Mucosa of gallbladder (tissue), 1 donor: ENCODE results near the gene LIX1. TPM values are rescaled to one million over a fixed set of nuclear protein-coding genes. Genes with fewer than 3 reads are reported as not detected.

Source experiments
- DNase-seq: peaks from one replicate; pipeline ENCODE4 v3.0.0-alpha.2; 2020; ENCODE audit warnings: low spot score
- total RNA-seq: library from RNA; stranded (reverse); gene quantifications from one replicate; pipeline ENCODE4 v1.2.1, GENCODE V29; 2021
- donor health status: DM: no; HTN: no; CAD: no.

LIX1 gene
- total RNA-seq, 1 donor from 2014 or later, result 0.17 TPM

DNA sequence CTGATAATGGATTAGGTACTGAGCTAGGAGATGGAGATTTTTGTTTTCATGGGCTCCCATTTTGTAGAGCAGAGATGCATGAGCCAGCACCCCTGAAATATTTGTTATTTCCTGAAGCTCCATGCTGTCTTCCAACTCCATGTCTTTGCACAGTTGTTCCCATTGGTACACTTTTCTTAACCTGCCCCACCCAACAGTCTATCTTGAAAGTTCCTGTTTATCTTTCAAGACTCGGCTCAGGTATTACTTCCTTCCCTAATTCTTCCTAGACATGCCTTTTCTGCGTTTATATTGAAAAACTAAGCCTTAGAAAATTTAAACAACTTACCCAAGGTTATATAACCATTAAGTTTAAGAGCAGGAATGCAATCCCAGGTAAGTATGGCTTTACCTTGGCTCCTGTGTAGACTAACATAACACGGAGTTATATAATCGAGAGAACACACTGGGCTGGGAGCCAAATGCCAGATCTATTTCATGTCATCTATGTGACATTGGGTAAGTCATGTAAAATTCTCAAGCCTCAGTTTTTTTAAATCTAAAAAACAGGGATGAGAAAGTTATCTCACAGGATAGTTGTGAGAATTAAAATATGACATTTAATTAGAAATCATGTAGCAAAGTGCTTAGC is 67.4 kb downstream of the LIX1 start:
- no peak for DNase-seq

DNA sequence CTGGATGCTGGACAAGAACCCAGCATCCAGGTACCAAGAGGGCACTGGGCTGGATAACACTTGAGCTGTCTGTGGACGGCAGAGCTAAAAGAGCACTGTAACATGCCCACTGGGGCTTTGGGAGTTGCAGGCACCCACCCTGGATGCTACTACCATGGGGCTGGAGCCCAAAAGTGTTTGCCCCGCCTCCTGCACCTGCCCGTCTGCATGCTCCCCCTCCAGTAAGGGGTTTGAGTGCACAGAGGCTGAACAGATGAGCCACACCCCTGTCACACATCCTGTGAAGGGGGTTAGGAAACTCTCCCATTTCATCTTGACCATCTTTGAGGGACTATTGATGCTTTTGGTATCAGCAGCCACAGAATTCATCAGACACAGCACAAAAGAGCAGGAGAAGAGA is 69.0 kb downstream of the LIX1 start:
- no peak for DNase-seq

DNA sequence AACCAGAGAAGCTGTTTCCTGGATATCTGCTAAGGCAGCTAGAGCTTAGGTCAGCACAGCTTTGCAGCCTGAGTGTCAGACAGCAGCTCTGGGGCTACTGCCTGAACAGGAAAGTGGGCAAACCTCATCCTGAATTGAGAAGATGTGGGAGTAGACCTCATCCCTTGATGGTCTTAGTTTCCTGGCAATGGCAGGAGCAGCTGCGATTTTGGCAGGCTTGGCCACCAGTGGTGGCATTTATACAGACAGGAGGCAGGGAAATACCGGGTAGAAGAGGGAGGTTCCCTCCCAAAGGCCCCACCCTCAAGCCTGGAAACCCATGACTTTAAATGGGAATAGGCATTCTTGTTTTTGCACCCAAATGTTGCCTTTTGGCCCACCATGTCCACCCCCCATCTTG is 69.7 kb downstream of the LIX1 start:
- no peak for DNase-seq

DNA sequence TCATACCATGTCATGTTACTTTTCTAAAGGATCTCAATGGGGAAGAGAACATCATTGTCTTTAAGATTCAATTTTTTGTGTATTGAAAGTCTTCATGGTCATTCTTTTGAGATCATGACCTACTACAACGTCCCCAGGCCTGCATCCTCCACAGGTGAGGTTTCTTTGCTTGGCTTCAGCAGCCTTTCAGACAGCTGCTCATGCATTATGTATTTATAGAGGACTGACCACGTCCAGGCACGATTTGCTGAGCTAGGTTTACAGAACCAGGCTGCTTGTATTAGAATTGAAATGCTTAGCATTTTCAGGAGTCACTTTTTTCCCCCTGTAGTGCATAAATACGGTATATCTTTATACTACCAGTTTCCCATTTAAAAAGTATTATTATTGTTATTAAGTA is 70.4 kb downstream of the LIX1 start:
- no peak for DNase-seq

GRCh38 chr5:97071101-97071500 is 71.3 kb downstream of the LIX1 start:
- DNase-seq, result no peak

DNA sequence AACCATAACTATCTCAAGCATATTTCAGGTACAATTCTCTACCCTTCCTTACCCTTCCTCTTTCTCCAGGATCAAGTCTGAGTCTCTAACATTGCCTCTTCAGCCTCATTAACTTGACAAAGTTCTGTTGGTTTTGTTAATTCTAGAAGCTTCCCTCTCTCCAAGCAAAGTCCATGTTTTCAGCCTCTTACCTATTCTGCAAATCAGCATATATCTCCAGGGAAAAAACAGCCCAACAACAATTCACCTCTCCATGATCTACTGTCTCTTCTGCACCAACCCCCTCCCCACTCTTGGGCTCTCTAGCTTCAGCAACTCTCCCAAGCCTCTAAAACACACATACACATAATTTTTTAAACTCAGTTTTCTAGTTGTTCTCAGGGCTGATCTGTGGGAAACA is 72.2 kb downstream of the LIX1 start:
- no peak for DNase-seq

GRCh38 chr5:97067296-97067850 is 75.0 kb downstream of the LIX1 start:
- DNase-seq, result no peak

DNA sequence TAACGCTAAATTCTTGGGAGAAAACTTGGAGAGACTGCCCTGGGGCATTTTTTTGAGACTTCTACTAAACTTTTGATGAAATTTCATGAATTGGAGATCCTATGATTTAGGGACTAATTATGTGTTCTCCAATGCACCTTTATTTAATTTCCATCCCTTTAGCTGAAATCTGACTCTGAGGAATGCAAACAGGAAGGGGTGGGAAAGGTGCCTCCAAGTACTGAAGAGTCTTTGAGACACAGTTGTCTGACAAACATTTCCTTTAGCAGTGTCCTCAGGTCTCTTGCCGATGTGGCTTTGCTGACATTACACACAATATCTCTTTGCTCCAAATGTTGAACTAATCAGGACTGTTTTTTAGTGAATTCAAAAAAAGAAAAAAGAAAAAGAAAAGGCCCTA is 76.9 kb downstream of the LIX1 start:
- no peak for DNase-seq

DNA sequence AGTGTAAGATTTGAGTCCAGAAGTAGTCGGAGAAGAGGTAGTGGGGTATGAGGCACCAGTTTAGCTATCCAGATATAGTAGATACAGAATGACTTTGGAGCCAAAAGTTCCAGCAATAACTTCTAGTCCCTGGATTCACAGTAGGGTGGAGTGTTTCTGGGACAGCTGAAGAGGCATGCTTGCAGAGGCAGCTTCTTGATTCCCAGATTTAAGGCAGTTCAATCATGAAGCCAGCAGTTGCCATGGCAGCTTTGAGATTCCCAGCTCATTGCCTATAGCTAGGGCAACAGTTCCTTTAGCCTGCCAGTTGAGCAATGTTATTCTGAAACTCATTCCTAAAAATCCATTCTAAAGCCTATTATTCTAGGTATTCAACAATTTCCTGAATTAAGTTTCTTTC is 79.2 kb downstream of the LIX1 start:
- no peak for DNase-seq

DNA sequence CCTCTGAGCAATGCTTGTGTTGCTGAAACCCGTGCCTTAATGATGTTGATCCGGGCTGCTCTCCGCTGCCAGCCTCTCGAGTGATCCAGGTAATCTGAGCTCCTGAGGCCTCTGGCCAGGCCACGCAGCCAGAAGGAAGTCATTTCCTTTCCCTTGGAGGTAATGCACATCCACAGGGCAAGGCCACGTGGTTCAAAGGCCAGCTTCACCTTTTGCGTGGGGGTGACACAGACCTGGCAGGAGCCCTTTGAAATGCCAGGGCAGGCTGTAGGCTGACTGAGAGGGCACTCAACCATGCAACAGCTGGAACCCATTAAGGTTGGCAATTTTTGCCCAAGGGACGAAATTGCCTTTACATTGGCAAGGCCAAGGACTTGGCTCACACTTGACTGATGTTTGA is 80.4 kb downstream of the LIX1 start:
- no peak for DNase-seq

DNA sequence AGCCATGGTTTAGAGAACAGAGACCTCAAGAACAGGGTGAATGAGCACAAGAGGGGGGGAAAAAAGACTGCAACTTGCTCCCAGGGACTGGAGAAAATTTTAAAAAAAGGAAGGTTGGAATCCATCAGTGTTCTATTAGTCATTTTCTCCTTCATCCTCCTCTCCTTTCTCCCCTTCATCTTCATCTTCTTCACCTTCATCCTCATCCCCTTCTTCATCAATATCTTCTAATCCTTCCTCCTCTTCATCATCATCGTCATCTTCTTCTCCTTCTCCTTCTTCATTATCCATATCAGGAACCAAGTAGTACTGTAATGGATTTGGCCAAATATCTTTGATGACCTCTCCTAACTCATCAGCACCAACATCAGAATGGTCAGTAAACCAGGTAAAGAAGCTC is 86.1 kb downstream of the LIX1 start:
- no peak for DNase-seq

GRCh38 chr5:97049175-97049574 is 93.2 kb downstream of the LIX1 start:
- DNase-seq, result no peak

GRCh38 chr5:97047076-97047475 is 95.3 kb downstream of the LIX1 start:
- DNase-seq, result no peak

DNA sequence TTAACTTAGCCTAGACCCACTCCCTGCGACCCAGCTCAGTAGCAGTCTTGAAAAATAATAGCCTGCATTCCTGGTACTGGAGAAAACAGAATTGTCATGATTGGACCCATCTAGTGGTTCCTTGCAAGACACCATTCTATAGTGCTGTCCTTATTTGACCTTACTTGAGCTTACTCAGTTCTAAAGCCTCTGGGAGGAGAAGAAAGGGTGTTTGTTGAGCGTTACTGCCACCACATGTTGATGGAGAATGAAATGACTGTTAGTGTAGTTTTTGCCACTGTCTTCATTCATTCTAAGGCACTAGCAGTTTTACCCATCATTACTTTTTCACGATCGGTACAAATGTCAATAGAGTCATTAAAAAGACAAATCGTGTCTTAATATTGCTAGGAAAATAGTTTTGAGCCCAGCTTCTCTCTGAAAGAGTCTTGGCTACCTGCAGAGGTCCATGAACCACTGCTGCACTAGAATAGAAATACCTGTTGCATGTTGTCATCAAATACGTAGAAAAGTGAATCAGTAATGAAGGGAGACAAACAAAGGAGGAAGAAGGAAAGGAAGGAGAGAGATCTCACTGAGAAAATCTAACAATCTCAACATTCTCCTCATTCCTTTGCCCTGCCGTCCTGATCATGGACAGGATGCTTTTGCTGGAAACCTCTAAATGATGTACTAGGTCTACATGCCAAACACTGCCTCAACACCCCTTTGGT is 96.0 kb downstream of the LIX1 start:
- DNase-seq, result no peak

DNA sequence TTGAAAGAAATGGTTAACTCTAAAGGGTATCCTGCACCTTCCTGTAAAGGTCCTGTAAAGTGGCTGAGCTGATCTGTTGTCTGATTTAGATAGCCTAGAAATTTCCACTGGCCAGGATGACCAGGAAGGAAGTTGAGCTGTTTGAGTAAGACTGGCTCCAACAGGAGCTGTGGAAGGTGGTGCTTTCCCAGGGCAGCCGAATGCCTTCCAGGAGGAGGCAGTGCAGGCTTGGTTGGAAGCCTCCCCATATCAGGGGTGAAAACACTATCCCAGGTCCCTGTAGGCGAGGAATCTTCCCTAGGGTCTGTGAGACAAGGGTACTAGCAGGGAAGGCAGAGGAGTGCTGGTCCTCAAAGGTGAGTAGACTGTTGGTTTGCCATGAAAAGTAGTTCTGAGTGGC is 98.4 kb downstream of the LIX1 start:
- no peak for DNase-seq

DNA sequence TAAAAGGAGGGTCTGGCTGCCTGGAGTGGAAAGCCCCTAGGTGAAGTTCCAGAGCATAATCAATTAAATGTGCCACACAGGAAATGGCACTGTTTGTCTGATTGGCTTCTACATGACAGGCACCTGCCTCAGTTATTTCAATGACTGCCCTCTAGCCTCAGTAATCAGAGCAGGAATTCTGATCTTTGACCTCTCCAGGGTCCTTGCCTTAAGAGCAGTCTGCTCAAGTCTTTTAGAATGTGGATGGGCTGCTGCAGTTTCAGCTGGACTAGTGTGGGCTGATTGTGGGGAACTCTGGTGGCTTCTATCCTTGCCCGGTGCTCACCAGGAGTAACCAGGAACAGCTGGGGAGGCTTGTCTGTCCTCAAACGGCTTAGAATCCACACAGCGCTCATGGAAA is 98.9 kb downstream of the LIX1 start:
- DNase-seq, result no peak

GRCh38 chr5:97042996-97043395 is 99.4 kb downstream of the LIX1 start:
- DNase-seq, result no peak

Other genes starting within 250 kb of the LIX1 start
- gene LNPEP, start 206.5 kb downstream of the LIX1 start, total RNA-seq, result 37.1 TPM
- 13.7 TPM for gene RIOK2, start 40.6 kb upstream of the LIX1 start, total RNA-seq